GM18526 (cell line): ENCODE data around the gene ANAPC10.

ENCODE experiments used
- POLR2A ChIP-seq: IDR thresholded peaks from 3 replicates; pipeline ENCODE4 v1.6.1; 2011; ENCODE audit not compliant: insufficient read length; ENCODE audit errors: extremely low read depth

Gene ANAPC10

GRCh38 chr4:144970597-144970996, 127.4 kb downstream of the ANAPC10 start:
- TF ChIP-seq POLR2A = no peak

- TF ChIP-seq POLR2A = no peak
Observed at GRCh38 chr4:144969821-144970220, 128.2 kb downstream of the ANAPC10 start.

DNA sequence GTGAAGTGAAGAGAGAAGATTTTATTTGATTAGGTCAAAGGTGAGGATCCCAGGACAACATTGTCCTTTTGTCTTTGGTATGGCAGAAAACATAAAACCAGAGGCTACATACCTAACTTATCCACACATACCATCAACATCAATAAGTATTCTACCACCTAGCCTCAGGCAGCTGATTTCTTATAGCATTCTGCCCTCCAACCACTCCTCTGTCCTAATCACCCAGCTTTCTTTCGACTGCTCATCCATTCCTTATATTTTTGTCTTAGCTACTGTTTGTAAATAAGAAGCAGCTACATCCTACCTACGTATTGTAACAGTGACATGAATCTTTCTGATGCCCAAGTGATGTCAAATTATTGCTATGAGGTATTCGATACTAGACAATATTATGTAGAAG, 129.4 kb downstream of the ANAPC10 start:
- no peak for TF ChIP-seq POLR2A

GRCh38 chr4:144967161-144967560, 130.8 kb downstream of the ANAPC10 start:
- no peak for TF ChIP-seq POLR2A

GRCh38 chr4:144962300-144962699, 135.7 kb downstream of the ANAPC10 start:
- TF ChIP-seq POLR2A = no peak

DNA sequence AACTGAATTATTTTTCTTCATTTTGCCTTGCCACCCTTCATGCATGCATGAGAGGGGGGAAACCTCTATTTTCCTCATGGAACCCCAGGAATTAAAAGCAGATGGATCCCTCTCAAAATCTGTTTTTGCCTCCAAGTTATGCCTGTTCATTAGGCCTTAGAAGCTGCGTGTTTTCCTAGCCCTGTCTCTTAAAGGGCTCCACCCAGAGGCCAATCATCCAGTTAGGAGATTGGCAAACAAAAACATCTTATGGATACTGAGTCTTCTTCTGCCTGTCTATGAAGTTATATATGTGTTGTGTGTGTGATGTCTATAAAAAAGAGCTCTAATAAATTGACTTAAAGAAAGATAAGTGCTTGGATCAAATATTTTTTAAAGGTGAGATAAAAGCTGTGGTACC, 142.9 kb downstream of the ANAPC10 start:
- no peak for TF ChIP-seq POLR2A

DNA sequence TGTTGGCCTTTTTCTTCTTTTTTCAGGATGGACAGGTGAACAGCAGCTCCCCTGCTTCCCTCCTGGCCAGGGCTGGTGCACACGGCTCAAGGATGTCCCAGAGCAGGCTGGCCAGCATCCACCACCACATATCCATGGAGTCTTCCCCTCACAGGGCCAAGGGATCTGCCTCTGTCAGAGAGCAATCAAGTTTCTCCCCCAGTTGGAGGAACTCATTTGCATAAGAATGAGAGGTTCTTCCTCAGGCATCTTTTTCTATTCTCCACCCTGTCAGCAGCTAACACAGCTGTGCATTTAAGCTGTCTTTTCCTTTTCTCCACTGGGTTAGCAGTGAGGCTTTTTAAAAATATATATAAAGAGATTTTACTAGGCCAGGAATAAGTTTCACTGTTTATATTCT, 143.8 kb downstream of the ANAPC10 start:
- no peak for TF ChIP-seq POLR2A

GRCh38 chr4:144948421-144948820, 149.6 kb downstream of the ANAPC10 start:
- no peak for TF ChIP-seq POLR2A

- TF ChIP-seq POLR2A = no peak
Observed at GRCh38 chr4:144948009-144948408, 150.0 kb downstream of the ANAPC10 start.
